HCT116 (cell line): ENCODE measurements around the gene USP48. TPM values are rescaled to one million over a fixed set of nuclear protein-coding genes. Genes with fewer than 3 reads are reported as not detected.

ENCODE experiments used
- ATAC-seq: fragments of 200-7000 bp; cut with Tn5 transposase; 2 replicates; pipeline ENCODE4 v1.9.1; 2020; ENCODE audit warnings: mild to moderate bottlenecking, moderate library complexity
- BruUV-seq: library from RNA; stranded (reverse); fragments of 400-500 nt; replicated peaks from 2 replicates; lab custom pipeline; 2021; lab: Mats Ljungman, UMichigan
- CTCF ChIA-PET: fragments of 300-600 bp; sonication (Branson Sonifier 250); formaldehyde crosslinking; loops from one replicate; lab custom pipeline; 2021; ENCODE audit warnings: antibody characterized with exemption; lab: Charles Lee
- POLR2A ChIA-PET: fragments of 300-600, 350-600 bp; sonication (Branson Sonifier 250); formaldehyde crosslinking; loops from one replicate; lab custom pipeline; 2021; ENCODE audit warnings: antibody characterized with exemption; lab: Charles Lee
- RAD21 ChIA-PET, 2 experiments: fragments of 300-600 bp; sonication (Branson Sonifier 250); formaldehyde crosslinking; loops; one replicate each; lab custom pipeline; 2023; ENCODE audit warnings: low total read pairs in 2 of 2; ENCODE audit not compliant: uncharacterized antibody in 2 of 2, unreplicated experiment in 2 of 2, low non-redundant PET in 1 of 2; lab: Charles Lee
- DNase-seq: peaks from one replicate; pipeline ENCODE4 v3.0.0-alpha.2; 2010; ENCODE audit warnings: low read depth, low spot score
- H2AFZ ChIP-seq: fragments of 200-600 bp; shearing (Covaris generic), sonication (generic); 2 replicates; pipeline ENCODE4 v1.6.1; 2017; ENCODE audit warnings: low read depth, mixed run types, mixed read lengths, antibody characterized with exemption, low read length; ENCODE audit not compliant: poor library complexity, severe bottlenecking
- H3K27ac ChIP-seq: 2 replicates; pipeline ENCODE4 v1.5.1; 2012; ENCODE audit warnings: low read depth, low read length
- H3K27me3 ChIP-seq: fragments of 200-600 bp; sonication (generic); 2 replicates; pipeline ENCODE4 v1.6.1; 2016; ENCODE audit warnings: mixed run types, low read length, mixed read lengths; ENCODE audit not compliant: insufficient read depth
- H3K36me3 ChIP-seq, 2 experiments: fragments of 200-500 bp in 1 of 2; fragments of 200-600 bp in 1 of 2; sonication (Bioruptor generic) in 1 of 2; sonication (generic) in 1 of 2; 2 replicates each; pipeline versions ENCODE4 v1.5.1 to v1.6.1; 2014 to 2016; ENCODE audit warnings: low read length in 2 of 2, inconsistent platforms in 1 of 2, mixed read lengths in 1 of 2, mixed run types in 1 of 2; ENCODE audit not compliant: insufficient read depth in 2 of 2, control insufficient read depth in 1 of 2
- H3K4me1 ChIP-seq, 2 experiments: fragments of 200-600 bp in 1 of 2; sonication (generic) in 1 of 2; 2 replicates each; pipeline versions ENCODE4 v1.5.1 to v1.6.1; 2012 to 2017; ENCODE audit warnings: low read length in 2 of 2, inconsistent platforms in 1 of 2, mild to moderate bottlenecking in 1 of 2, mixed read lengths in 1 of 2, mixed run types in 1 of 2, moderate library complexity in 1 of 2; ENCODE audit not compliant: insufficient read depth in 2 of 2, control insufficient read depth in 1 of 2
- H3K4me2 ChIP-seq: fragments of 200-600 bp; sonication (generic); 2 replicates; pipeline ENCODE4 v1.6.1; 2017; ENCODE audit warnings: mixed run types, low read length, mixed read lengths
- H3K4me3 ChIP-seq, 2 experiments: fragments of 200-600 bp in 1 of 2; sonication (generic) in 1 of 2; replicated peaks in 1 of 2; 2 replicates each; pipeline ENCODE4 v1.5.1; 2011 to 2016; ENCODE audit warnings: low read length in 2 of 2, control low read depth in 1 of 2, low read depth in 1 of 2, mild to moderate bottlenecking in 1 of 2, mixed read lengths in 1 of 2, mixed run types in 1 of 2
- H3K79me2 ChIP-seq: fragments of 200-600 bp; sonication (generic); 2 replicates; pipeline ENCODE4 v1.6.1; 2017; ENCODE audit warnings: mild to moderate bottlenecking, mixed run types, low read length, moderate library complexity, mixed read lengths; ENCODE audit not compliant: insufficient read depth
- H3K9ac ChIP-seq: fragments of 200-600 bp; sonication (generic); 2 replicates; pipeline ENCODE4 v1.6.1; 2016; ENCODE audit warnings: low read length, mixed read lengths
- H3K9me2 ChIP-seq: fragments of 200-600 bp; sonication (generic), shearing (Covaris generic); 2 replicates; pipeline ENCODE4 v1.6.1; 2017; ENCODE audit warnings: mixed run types, mild to moderate bottlenecking, moderate library complexity; ENCODE audit not compliant: insufficient read depth
- H3K9me3 ChIP-seq, 2 experiments: fragments of 200-500 bp in 1 of 2; fragments of 200-600 bp in 1 of 2; sonication (Bioruptor generic) in 1 of 2; sonication (generic) in 1 of 2; 2 replicates each; pipeline ENCODE4 v1.6.1; 2014 to 2017; ENCODE audit warnings: low read length in 2 of 2, mixed read lengths in 2 of 2, inconsistent platforms in 1 of 2, low read depth in 1 of 2, mild to moderate bottlenecking in 1 of 2, mixed run types in 1 of 2, moderate library complexity in 1 of 2; ENCODE audit not compliant: control insufficient read depth in 1 of 2, insufficient read depth in 1 of 2
- H4K20me1 ChIP-seq: fragments of 200-600 bp; sonication (generic), shearing (Covaris generic); 2 replicates; pipeline ENCODE4 v1.6.1; 2017; ENCODE audit warnings: mixed run types, mild to moderate bottlenecking, moderate library complexity; ENCODE audit not compliant: insufficient read depth
- CBX3 ChIP-seq: IDR thresholded peaks from 2 replicates; pipeline ENCODE4 v1.6.1; 2012; ENCODE audit warnings: low read depth
- EGR1 ChIP-seq: IDR thresholded peaks from 2 replicates; pipeline ENCODE4 v1.6.1; 2012; ENCODE audit warnings: low read depth
- ELF1 ChIP-seq: IDR thresholded peaks from 2 replicates; pipeline ENCODE4 v1.6.1; 2012; ENCODE audit warnings: low read depth, borderline replicate concordance
- EZH2 ChIP-seq: fragments of 200-600 bp; sonication (generic); IDR thresholded peaks from 2 replicates; pipeline ENCODE4 v1.6.1; 2017; ENCODE audit warnings: antibody characterized with exemption, mixed run types
- EZH2phosphoT487 ChIP-seq: fragments of 200-600 bp; IDR thresholded peaks from 2 replicates; pipeline ENCODE4 v1.6.1; 2018; ENCODE audit warnings: antibody characterized with exemption, borderline replicate concordance
- FOSL1 ChIP-seq: IDR thresholded peaks from 2 replicates; pipeline ENCODE4 v1.6.1; 2012; ENCODE audit warnings: low read depth
- JUND ChIP-seq: IDR thresholded peaks from 2 replicates; pipeline ENCODE4 v1.6.1; 2012
- POLR2AphosphoS5 ChIP-seq: IDR thresholded peaks from 2 replicates; pipeline ENCODE4 v1.6.1; 2011; ENCODE audit warnings: mild to moderate bottlenecking, low read depth, low read length, moderate library complexity
- RAD21 ChIP-seq: IDR thresholded peaks from 2 replicates; pipeline ENCODE4 v1.6.1; 2012; ENCODE audit warnings: low read depth, mild to moderate bottlenecking
- SIN3A ChIP-seq: IDR thresholded peaks from 2 replicates; pipeline ENCODE4 v1.6.1; 2012; ENCODE audit warnings: low read depth
- SP1 ChIP-seq: IDR thresholded peaks from 2 replicates; pipeline ENCODE4 v1.6.1; 2012; ENCODE audit warnings: low read depth
- SRF ChIP-seq: IDR thresholded peaks from 2 replicates; pipeline ENCODE4 v1.6.1; 2012; ENCODE audit warnings: low read depth
- TCF7L2 ChIP-seq: IDR thresholded peaks from 2 replicates; pipeline ENCODE4 v1.7.0; 2011; ENCODE audit warnings: borderline replicate concordance, inconsistent platforms; ENCODE audit not compliant: insufficient read depth, insufficient read length; ENCODE audit errors: extremely low read depth
- YY1 ChIP-seq: IDR thresholded peaks from 2 replicates; pipeline ENCODE4 v1.6.1; 2011; ENCODE audit warnings: low read length, low read depth, moderate library complexity, mild to moderate bottlenecking; ENCODE audit not compliant: insufficient replicate concordance; ENCODE audit errors: extremely low read depth
- ZFX ChIP-seq: fragments of 450-650 bp; IDR thresholded peaks from 2 replicates; pipeline ENCODE4 v1.6.1; 2017
- intact Hi-C: fragments of 100-400 bp; cut with micrococcal nuclease; formaldehyde crosslinking; loops from 2 replicates; pipeline ENCODE4 v1.10.0; 2022
- total RNA-seq: library from RNA; stranded (reverse); gene quantifications from one replicate; pipeline ENCODE4 v1.2.1, GENCODE V29; 2021; ENCODE audit not compliant: unreplicated experiment
- TF ChIP-seq, protein P1 (sequence below), 3 experiments: fragments of 200-600 bp in 1 of 3; sonication (generic) in 1 of 3; IDR thresholded peaks in 2 of 3; conservative IDR thresholded peaks in 1 of 3; 2 replicates each; pipeline ENCODE4 v1.5.1; 2012 to 2017; ENCODE audit warnings: low read depth in 2 of 3, low read length in 2 of 3, antibody characterized with exemption in 1 of 3, borderline replicate concordance in 1 of 3, control low read depth in 1 of 3, mild to moderate bottlenecking in 1 of 3, mixed read lengths in 1 of 3, mixed run types in 1 of 3, moderate library complexity in 1 of 3; ENCODE audit not compliant: insufficient read depth in 1 of 3
- TF ChIP-seq, protein P2 (sequence below): IDR thresholded peaks from 2 replicates; pipeline ENCODE4 v1.6.1; 2012
- TF ChIP-seq, protein P3 (sequence below): IDR thresholded peaks from 2 replicates; pipeline ENCODE4 v1.6.1; 2012; ENCODE audit warnings: low read depth
- TF ChIP-seq, protein P4 (sequence below): IDR thresholded peaks from 2 replicates; pipeline ENCODE4 v1.6.1; 2011; ENCODE audit warnings: mild to moderate bottlenecking, low read length, moderate library complexity; ENCODE audit not compliant: insufficient replicate concordance; ENCODE audit errors: extremely low read depth
- TF ChIP-seq, protein P5 (sequence below): IDR thresholded peaks from 2 replicates; pipeline ENCODE4 v1.6.1; 2012

USP48 gene
- total RNA-seq, 1 experiment from 2014 or later: 54.8 TPM

DNA sequence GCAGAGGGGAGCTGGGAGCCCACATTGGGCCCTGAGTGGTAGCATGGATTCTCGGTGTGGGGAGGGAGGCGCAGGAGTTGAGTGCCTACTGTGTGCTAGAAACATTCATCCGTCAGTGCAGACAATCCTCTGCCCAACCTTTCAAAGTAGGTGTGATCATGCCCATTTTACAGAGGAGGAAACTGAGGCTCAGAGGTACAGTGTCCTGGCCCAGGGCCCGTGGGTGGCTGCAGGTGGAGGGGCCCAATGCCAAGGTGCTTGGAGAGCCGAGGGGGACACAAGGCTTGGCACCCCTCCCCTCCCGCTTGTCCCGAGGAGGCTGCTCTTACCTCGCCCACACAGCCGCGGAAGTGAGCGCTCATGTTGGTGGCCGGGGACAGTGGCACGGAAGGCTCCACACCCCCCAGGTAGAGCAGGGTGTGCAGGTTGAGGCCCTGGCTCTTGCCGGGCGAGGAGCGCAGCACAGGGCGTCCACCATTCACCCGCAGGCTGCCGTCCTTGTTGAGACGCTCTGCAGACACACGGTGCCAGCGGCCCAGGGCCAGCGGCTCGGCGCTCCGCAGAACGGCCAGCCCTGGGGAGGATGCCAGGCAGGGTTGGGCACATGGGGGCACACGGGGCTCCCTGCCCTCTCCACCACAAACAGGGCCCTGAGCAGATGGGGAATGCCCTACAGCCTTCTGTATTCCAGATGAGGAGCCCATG is 45.7 kb upstream of the USP48 start:
- RAD21 ChIA-PET: no interaction called here

More for the DNA sequence above, 45.7 kb upstream of the USP48 start:
- Histone ChIP-seq H3K9me2 (no peaks in the 10 kb centered on the region), H3K4me2 (no peak overlapping the region)
- CTCF ChIA-PET: no interaction called here
- TF ChIP-seq, protein P1, sequence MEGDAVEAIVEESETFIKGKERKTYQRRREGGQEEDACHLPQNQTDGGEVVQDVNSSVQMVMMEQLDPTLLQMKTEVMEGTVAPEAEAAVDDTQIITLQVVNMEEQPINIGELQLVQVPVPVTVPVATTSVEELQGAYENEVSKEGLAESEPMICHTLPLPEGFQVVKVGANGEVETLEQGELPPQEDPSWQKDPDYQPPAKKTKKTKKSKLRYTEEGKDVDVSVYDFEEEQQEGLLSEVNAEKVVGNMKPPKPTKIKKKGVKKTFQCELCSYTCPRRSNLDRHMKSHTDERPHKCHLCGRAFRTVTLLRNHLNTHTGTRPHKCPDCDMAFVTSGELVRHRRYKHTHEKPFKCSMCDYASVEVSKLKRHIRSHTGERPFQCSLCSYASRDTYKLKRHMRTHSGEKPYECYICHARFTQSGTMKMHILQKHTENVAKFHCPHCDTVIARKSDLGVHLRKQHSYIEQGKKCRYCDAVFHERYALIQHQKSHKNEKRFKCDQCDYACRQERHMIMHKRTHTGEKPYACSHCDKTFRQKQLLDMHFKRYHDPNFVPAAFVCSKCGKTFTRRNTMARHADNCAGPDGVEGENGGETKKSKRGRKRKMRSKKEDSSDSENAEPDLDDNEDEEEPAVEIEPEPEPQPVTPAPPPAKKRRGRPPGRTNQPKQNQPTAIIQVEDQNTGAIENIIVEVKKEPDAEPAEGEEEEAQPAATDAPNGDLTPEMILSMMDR (IDR thresholded peaks at IDR 0.05 in 2 of 3, conservative IDR thresholded peaks at IDR 0.05 in 1 of 3; ENCODE audit: borderline replicate concordance in 1 of 3, insufficient read depth in 1 of 3, low read depth in 2 of 3, low read length in 2 of 3): no peak
- no peak for TF ChIP-seq EGR1
- no peak for TF ChIP-seq RAD21
- no peak for TF ChIP-seq ZFX
- no peak for TF ChIP-seq SRF
- no peak for TF ChIP-seq POLR2AphosphoS5
- TF ChIP-seq ELF1: no peak
- no peak for TF ChIP-seq YY1
- TF ChIP-seq EZH2: no peak
- TF ChIP-seq, protein P2, sequence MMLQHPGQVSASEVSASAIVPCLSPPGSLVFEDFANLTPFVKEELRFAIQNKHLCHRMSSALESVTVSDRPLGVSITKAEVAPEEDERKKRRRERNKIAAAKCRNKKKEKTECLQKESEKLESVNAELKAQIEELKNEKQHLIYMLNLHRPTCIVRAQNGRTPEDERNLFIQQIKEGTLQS: no peak
- TF ChIP-seq JUND: no peak
- TF ChIP-seq CBX3: no peak
- no peak for TF ChIP-seq TCF7L2
- no peak for TF ChIP-seq FOSL1
- TF ChIP-seq, protein P3, sequence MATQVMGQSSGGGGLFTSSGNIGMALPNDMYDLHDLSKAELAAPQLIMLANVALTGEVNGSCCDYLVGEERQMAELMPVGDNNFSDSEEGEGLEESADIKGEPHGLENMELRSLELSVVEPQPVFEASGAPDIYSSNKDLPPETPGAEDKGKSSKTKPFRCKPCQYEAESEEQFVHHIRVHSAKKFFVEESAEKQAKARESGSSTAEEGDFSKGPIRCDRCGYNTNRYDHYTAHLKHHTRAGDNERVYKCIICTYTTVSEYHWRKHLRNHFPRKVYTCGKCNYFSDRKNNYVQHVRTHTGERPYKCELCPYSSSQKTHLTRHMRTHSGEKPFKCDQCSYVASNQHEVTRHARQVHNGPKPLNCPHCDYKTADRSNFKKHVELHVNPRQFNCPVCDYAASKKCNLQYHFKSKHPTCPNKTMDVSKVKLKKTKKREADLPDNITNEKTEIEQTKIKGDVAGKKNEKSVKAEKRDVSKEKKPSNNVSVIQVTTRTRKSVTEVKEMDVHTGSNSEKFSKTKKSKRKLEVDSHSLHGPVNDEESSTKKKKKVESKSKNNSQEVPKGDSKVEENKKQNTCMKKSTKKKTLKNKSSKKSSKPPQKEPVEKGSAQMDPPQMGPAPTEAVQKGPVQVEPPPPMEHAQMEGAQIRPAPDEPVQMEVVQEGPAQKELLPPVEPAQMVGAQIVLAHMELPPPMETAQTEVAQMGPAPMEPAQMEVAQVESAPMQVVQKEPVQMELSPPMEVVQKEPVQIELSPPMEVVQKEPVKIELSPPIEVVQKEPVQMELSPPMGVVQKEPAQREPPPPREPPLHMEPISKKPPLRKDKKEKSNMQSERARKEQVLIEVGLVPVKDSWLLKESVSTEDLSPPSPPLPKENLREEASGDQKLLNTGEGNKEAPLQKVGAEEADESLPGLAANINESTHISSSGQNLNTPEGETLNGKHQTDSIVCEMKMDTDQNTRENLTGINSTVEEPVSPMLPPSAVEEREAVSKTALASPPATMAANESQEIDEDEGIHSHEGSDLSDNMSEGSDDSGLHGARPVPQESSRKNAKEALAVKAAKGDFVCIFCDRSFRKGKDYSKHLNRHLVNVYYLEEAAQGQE: no peak
- TF ChIP-seq SIN3A: no peak
- TF ChIP-seq, protein P4, sequence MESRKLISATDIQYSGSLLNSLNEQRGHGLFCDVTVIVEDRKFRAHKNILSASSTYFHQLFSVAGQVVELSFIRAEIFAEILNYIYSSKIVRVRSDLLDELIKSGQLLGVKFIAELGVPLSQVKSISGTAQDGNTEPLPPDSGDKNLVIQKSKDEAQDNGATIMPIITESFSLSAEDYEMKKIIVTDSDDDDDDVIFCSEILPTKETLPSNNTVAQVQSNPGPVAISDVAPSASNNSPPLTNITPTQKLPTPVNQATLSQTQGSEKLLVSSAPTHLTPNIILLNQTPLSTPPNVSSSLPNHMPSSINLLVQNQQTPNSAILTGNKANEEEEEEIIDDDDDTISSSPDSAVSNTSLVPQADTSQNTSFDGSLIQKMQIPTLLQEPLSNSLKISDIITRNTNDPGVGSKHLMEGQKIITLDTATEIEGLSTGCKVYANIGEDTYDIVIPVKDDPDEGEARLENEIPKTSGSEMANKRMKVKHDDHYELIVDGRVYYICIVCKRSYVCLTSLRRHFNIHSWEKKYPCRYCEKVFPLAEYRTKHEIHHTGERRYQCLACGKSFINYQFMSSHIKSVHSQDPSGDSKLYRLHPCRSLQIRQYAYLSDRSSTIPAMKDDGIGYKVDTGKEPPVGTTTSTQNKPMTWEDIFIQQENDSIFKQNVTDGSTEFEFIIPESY: no peak
- TF ChIP-seq, protein P5, sequence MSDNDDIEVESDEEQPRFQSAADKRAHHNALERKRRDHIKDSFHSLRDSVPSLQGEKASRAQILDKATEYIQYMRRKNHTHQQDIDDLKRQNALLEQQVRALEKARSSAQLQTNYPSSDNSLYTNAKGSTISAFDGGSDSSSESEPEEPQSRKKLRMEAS: no peak
- no peak for TF ChIP-seq EZH2phosphoT487
- TF ChIP-seq SP1: no peak
- TF ChIP-seq, all 23 proteins: peak for 0
- DNase-seq (no peak), ATAC-seq (no peak)
- no peak overlapping the region for H3K4me3 ChIP-seq
- no peak overlapping the region for H2AFZ ChIP-seq
- H3K79me2 ChIP-seq: no peaks in the 10 kb centered on the region
- no peaks in the 10 kb centered on the region for H3K9me3 ChIP-seq
- H3K9ac ChIP-seq: no peak overlapping the region
- H4K20me1 ChIP-seq: no peaks in the 10 kb centered on the region
- no TSS peak for BruUV-seq
- H3K27me3 ChIP-seq: no peaks in the 10 kb centered on the region
- no peak overlapping the region for H3K27ac ChIP-seq
- no peaks in the 10 kb centered on the region; a peak in 1 of 4 replicates for H3K36me3 ChIP-seq
- POLR2A ChIA-PET: no interaction called here
- H3K4me1 ChIP-seq: no peaks in the 10 kb centered on the region
- intact Hi-C loops: no loop called here
